DND-41 (cell line): ENCODE measurements around the gene TP53I11.

Experiments
- ATAC-seq: fragments of 200-7000 bp; cut with Tn5 transposase; 3 replicates; pipeline ENCODE4 v1.9.1; 2021; ENCODE audit warnings: low read depth; ENCODE audit not compliant: insufficient read depth
- DNase-seq: peaks from one replicate; pipeline ENCODE4 v3.0.0-alpha.2; 2020
- H2AFZ ChIP-seq: 2 replicates; pipeline ENCODE4 v1.6.0; 2012; ENCODE audit warnings: low read depth, low read length
- H3K27ac ChIP-seq: 2 replicates; pipeline ENCODE4 v1.5.1; 2012; ENCODE audit warnings: low read length, inconsistent platforms
- H3K27me3 ChIP-seq: fragments of 200-600 bp; sonication (generic); 2 replicates; pipeline ENCODE4 v1.6.0; 2012; ENCODE audit warnings: low read length, mild to moderate bottlenecking, inconsistent platforms; ENCODE audit not compliant: insufficient read depth, poor library complexity
- H3K36me3 ChIP-seq: 2 replicates; pipeline ENCODE4 v1.5.1; 2012; ENCODE audit warnings: low read length, inconsistent platforms; ENCODE audit not compliant: insufficient read depth
- H3K4me1 ChIP-seq: 2 replicates; pipeline ENCODE4 v1.5.1; 2012; ENCODE audit warnings: mild to moderate bottlenecking, low read length; ENCODE audit not compliant: insufficient read depth
- H3K4me2 ChIP-seq: 2 replicates; pipeline ENCODE4 v1.6.0; 2012; ENCODE audit warnings: mild to moderate bottlenecking, moderate library complexity, low read length, inconsistent platforms; ENCODE audit not compliant: insufficient read depth
- H3K4me3 ChIP-seq, 2 experiments: fragments of 200-600 bp in 1 of 2; shearing (Covaris generic) in 1 of 2; 2 replicates each; pipeline ENCODE4 v1.5.1; 2012 to 2016; ENCODE audit warnings: inconsistent platforms in 2 of 2, low read length in 2 of 2, mild to moderate bottlenecking in 2 of 2, low read depth in 1 of 2, moderate library complexity in 1 of 2
- H3K79me2 ChIP-seq: 2 replicates; pipeline ENCODE4 v1.6.0; 2012; ENCODE audit warnings: low read length, inconsistent platforms; ENCODE audit not compliant: insufficient read depth
- H3K9ac ChIP-seq: 2 replicates; pipeline ENCODE4 v1.6.0; 2012; ENCODE audit warnings: low read depth, mild to moderate bottlenecking, inconsistent platforms, low read length, moderate library complexity
- H3K9me3 ChIP-seq: 2 replicates; pipeline ENCODE4 v1.5.1; 2012; ENCODE audit warnings: low read length, moderate library complexity, mild to moderate bottlenecking, inconsistent platforms; ENCODE audit not compliant: insufficient read depth, severe bottlenecking
- H4K20me1 ChIP-seq: 2 replicates; pipeline ENCODE4 v1.6.0; 2012; ENCODE audit warnings: low read length; ENCODE audit not compliant: insufficient read depth
- EZH2 ChIP-seq: IDR thresholded peaks from 3 replicates; pipeline ENCODE4 v1.6.1; 2012; ENCODE audit warnings: borderline replicate concordance, low read depth, mild to moderate bottlenecking, moderate library complexity, low read length, inconsistent platforms; ENCODE audit not compliant: severe bottlenecking
- TF ChIP-seq, protein P1 (sequence below): IDR thresholded peaks from 2 replicates; pipeline ENCODE4 v1.5.1; 2012; ENCODE audit warnings: borderline replicate concordance, low read length, moderate library complexity, mild to moderate bottlenecking; ENCODE audit not compliant: poor library complexity, severe bottlenecking; ENCODE audit errors: extremely low read depth

TP53I11 gene

DNA sequence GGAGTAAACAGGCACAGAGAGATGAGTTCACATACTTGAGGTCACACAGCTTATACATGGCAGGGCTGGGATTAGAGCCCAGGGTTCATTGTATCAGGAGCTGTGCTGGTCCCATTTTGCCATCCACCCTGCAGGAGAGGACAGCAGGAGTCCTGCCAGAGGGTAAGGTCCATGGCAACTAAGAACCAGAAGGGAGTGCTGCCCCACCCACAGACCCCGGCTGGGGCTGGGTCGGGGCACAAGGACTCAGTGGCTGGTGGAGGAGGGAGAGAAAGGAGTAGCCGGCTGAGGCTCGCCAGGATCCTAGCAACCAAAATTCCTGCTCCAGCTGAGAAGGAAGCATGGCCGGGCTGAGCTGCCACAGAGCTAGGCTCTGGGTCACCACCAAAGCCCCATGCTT lies 25.9 kb upstream of the TP53I11 start:
- ATAC-seq (no peak), DNase-seq (no peak)
- no peak overlapping the region for H3K9ac ChIP-seq
- no peak overlapping the region for H3K4me3 ChIP-seq
- no peak overlapping the region for H3K4me2 ChIP-seq
- H2AFZ ChIP-seq, result no peak overlapping the region
- no peaks in the 10 kb centered on the region for H3K27me3 ChIP-seq
- TF ChIP-seq, protein P1, sequence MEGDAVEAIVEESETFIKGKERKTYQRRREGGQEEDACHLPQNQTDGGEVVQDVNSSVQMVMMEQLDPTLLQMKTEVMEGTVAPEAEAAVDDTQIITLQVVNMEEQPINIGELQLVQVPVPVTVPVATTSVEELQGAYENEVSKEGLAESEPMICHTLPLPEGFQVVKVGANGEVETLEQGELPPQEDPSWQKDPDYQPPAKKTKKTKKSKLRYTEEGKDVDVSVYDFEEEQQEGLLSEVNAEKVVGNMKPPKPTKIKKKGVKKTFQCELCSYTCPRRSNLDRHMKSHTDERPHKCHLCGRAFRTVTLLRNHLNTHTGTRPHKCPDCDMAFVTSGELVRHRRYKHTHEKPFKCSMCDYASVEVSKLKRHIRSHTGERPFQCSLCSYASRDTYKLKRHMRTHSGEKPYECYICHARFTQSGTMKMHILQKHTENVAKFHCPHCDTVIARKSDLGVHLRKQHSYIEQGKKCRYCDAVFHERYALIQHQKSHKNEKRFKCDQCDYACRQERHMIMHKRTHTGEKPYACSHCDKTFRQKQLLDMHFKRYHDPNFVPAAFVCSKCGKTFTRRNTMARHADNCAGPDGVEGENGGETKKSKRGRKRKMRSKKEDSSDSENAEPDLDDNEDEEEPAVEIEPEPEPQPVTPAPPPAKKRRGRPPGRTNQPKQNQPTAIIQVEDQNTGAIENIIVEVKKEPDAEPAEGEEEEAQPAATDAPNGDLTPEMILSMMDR, result no peak
- TF ChIP-seq EZH2, result no peak
- no peak overlapping the region for H3K27ac ChIP-seq
- H3K4me1 ChIP-seq, result peaks cover 3% of the 10 kb centered on the region; the same call in 1 of the 2 replicates
- H4K20me1 ChIP-seq, result no peaks in the 10 kb centered on the region
- no peaks in the 10 kb centered on the region for H3K79me2 ChIP-seq
- H3K9me3 ChIP-seq, result no peaks in the 10 kb centered on the region
- H3K36me3 ChIP-seq, result no peaks in the 10 kb centered on the region

DNA sequence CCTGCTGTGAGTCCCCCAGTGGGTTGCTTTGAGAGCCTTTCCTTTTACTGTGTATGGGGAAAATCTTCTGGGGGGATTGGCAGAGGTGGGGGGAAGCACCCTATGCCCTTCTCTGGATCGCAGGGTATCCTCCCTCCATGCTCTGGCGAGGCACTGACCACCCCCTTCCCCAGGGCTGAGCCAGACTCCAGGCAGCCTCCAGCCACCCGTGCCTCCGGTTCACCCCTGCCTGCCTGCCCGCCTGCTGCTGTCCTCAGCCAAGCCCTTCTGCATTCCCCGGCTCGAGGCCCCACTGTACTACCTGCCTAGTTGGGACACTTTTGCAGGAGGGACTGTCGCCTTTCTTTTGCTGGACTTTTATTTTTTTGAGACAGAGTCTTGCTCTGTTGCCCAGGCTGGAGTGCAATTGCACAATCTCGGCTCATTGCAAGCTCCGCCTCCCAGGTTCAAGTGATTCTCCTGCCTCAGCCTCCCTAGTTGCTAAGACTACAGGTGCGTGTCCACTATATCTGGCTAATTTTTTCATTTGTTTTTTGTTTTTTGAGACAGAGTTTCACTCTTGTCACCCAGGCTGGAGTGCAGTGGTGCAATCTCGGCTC lies 23.8 kb upstream of the TP53I11 start:
- Histone ChIP-seq H3K4me3 (no peak overlapping the region), H3K36me3 (no peaks in the 10 kb centered on the region), H3K79me2 (no peaks in the 10 kb centered on the region), H3K27me3 (no peaks in the 10 kb centered on the region), H4K20me1 (no peaks in the 10 kb centered on the region), H3K4me2 (no peak overlapping the region), H2AFZ (no peak overlapping the region), H3K4me1 (peaks cover 3% of the 10 kb centered on the region; the same call in 1 of the 2 replicates), H3K9me3 (no peaks in the 10 kb centered on the region), H3K27ac (no peak overlapping the region), H3K9ac (no peak overlapping the region)
- DNase-seq (no peak), ATAC-seq (no peak)
- no peak for TF ChIP-seq EZH2
- TF ChIP-seq, protein P1, result no peak

DNA sequence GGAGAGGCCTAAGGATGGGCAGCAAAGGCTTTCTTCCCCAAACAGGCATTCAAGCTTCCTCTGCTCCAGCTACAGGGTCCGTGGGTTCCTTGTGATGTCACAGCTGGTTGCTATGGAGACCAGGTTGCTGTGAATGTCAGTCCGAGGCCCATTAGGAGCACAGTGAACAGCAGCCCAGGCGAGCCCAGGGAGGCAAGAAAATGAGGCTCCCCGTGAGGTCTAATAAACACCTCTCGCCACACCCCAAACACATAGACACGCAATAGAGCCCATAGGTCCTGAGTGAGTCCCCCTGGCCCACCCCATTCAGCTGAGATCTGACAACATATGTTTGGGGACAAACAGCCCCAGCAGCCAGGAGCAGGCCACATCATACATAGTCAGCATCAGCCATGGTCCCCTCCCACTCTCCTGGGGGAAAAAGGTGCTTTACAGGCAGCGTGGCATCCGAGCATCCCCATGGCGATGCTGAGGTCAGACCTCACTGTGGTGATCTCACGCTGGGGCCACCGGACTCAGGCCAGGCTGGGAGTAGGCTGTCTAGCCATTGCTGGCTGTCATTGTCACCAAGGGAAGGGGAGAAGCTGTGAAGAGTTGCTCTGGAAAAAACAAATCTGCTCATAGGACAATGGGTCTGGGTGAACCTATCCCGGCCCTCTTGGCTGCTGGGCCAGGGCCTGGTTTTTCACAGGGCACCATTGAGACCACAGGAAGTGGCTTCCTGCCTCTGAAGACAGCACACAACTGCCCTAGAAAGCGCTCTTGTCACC lies 23.1 kb upstream of the TP53I11 start:
- DNase-seq (peak; percentile 21), ATAC-seq (peak; percentile 44; the same call in 2 of the 3 replicates)
- Histone ChIP-seq H3K9me3 (no peaks in the 10 kb centered on the region), H2AFZ (no peak overlapping the region), H3K79me2 (no peaks in the 10 kb centered on the region), H3K27ac (no peak overlapping the region), H3K36me3 (no peaks in the 10 kb centered on the region), H4K20me1 (no peaks in the 10 kb centered on the region), H3K4me1 (peaks cover 3% of the 10 kb centered on the region; the same call in 1 of the 2 replicates), H3K27me3 (no peaks in the 10 kb centered on the region), H3K4me2 (no peak overlapping the region), H3K4me3 (no peak overlapping the region), H3K9ac (no peak overlapping the region)
- TF ChIP-seq, protein P1, result no peak
